ENCODE data around the gene RABGGTA. TPM values are rescaled to one million over a fixed set of nuclear protein-coding genes. Genes with fewer than 3 reads are reported as not detected.
"Not testable (repeated sequence)": the region's sequence is repeated elsewhere in the genome, so short reads cannot be mapped to it uniquely, and the experiment has no call there.

Gene RABGGTA
- polyA plus RNA-seq, 3 donors = 20.0 to 25.3 (median 23.5) TPM

DNA sequence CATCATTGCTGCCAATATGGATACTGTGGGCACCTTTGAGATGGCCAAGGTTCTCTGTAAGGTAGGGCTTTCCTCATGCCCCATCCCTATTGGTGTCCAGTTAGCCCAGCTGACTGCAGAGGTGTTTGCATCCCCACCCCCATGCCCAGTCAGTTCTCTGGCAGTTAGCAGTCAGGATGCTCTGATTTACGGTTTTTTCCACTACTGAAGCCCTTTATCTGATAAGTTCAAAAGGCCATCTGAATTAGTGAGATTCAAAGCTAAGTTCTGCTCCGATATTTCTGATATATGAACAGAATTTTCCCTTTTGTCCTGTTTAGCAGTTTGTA lies 37.9 kb downstream of the RABGGTA start:
- no peak for DNase-seq (ENCODE audit: extremely low read depth in 1 of 11, low read depth in 9 of 11, low spot score in 4 of 11)

DNA sequence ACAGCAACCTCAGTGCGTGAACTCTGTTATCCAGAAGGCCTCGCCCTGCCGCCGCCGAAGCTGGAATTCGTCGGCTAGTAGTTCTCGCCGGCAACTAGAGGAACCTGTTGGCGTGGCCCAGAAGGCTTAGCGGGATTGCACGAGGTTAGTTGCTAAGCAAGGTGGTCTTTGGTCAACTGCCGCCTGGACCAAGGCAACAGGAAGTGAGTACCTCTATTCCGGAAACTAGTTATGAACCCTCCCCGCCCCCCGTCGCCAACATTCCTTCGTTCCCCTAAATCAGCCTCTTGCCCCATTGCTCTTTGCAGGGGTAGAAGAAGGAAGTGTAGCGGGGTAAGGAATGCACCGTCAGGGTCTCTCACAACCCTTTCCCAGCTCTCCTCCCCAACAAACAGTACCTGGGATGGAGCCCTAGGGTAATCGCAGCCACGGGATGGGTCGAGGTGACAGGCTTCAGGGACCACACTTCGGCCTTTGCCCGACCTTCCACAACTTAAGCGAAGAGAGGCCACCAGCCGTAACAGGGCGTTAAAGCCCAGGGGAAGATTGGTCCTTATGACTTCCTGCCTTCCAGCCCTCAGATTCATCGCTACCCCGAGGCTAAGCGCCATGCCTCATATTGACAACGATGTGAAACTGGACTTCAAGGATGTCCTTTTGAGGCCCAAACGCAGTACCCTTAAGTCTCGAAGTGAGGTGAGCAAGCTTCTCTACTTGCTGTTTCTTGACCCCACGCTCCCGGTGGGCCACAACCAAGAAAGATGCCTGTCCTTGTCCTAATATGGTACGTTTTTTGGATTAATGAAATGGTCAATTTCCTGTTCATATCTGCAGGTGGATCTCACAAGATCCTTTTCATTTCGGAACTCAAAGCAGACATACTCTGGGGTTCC lies 38.5 kb downstream of the RABGGTA start, which contains the start of gene GMPR2:
Gene GMPR2 (plus strand): TSS at position 285 of the 893 bp plus-strand sequence. CDS start 325 bp downstream, at position 610.
- DNase-seq (ENCODE audit: extremely low read depth in 1 of 11, low read depth in 9 of 11, low spot score in 4 of 11) = peak in 1 of 11 donors; percentile 59

GRCh38 chr14:24232121-24232644 lies 39.2 kb downstream of the RABGGTA start, which contains the start of gene NEDD8:
Gene NEDD8 (minus strand): TSS chr14:24232367. CDS start chr14:24232267, 100 bp downstream.
- DNase-seq (ENCODE audit: extremely low read depth in 1 of 11, low read depth in 9 of 11, low spot score in 4 of 11) = peak; percentile 72 to 85 (median 83)

- no peak for DNase-seq (ENCODE audit: extremely low read depth in 1 of 11, low read depth in 9 of 11, low spot score in 4 of 11)
Measured at GRCh38 chr14:24231263-24232120, 39.9 kb downstream of the RABGGTA start.

DNA sequence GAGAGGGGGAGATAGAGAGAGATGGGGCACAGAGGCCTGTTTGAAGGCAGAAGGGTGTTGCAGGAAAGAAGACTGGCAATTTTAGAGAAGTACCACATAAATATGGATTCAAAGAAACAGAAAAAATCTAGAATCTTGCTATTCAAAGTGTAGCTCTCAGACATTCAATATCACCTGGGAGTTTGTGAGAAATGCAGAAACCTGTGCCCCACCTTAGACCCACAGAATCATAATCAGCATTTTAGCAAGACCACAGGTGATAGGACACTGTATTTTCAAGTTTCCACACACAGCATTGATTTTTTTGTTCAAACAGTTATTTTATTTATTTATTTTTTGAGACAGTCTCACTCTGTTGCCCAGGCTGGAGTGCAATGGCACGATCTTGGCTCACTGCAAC lies 42.5 kb downstream of the RABGGTA start:
- no peak for DNase-seq (ENCODE audit: extremely low read depth in 1 of 11, low read depth in 9 of 11, low spot score in 4 of 11)

GRCh38 chr14:24226473-24226872 lies 44.9 kb downstream of the RABGGTA start:
- no peak for DNase-seq (ENCODE audit: extremely low read depth in 1 of 11, low read depth in 9 of 11, low spot score in 4 of 11)

GRCh38 chr14:24224618-24225071 lies 46.8 kb downstream of the RABGGTA start:
- no peak for DNase-seq (ENCODE audit: extremely low read depth in 1 of 11, low read depth in 9 of 11, low spot score in 4 of 11)

- DNase-seq (ENCODE audit: extremely low read depth in 1 of 11, low read depth in 9 of 11, low spot score in 4 of 11) = not testable (repeated sequence)
Measured at GRCh38 chr14:24222987-24223386, 48.4 kb downstream of the RABGGTA start.

GRCh38 chr14:24219521-24219920 lies 51.9 kb downstream of the RABGGTA start:
- no peak for DNase-seq (ENCODE audit: extremely low read depth in 1 of 11, low read depth in 9 of 11, low spot score in 4 of 11)

- DNase-seq (ENCODE audit: extremely low read depth in 1 of 11, low read depth in 9 of 11, low spot score in 4 of 11) = no peak
Measured at GRCh38 chr14:24219080-24219479, 52.3 kb downstream of the RABGGTA start.

- DNase-seq (ENCODE audit: extremely low read depth in 1 of 11, low read depth in 9 of 11, low spot score in 4 of 11) = not testable (repeated sequence)
Measured at GRCh38 chr14:24216876-24217275, 54.5 kb downstream of the RABGGTA start.

GRCh38 chr14:24216345-24216699 lies 55.1 kb downstream of the RABGGTA start:
- no peak for DNase-seq (ENCODE audit: extremely low read depth in 1 of 11, low read depth in 9 of 11, low spot score in 4 of 11)

Other genes with a start within 250 kb of the RABGGTA start
- 1 to 10 TPM; 1.5 to 3.7 (median 2.7) TPM for gene CARMIL3, start 219.6 kb downstream of the RABGGTA start, polyA plus RNA-seq (ENCODE audit: insufficient read length in 3 of 3)
- gene CPNE6, start 200.0 kb downstream of the RABGGTA start, polyA plus RNA-seq (ENCODE audit: insufficient read length in 3 of 3) = not detected
- 10 to 100 TPM; 28.9 to 37.3 (median 34.4) TPM for gene PCK2, start 177.3 kb downstream of the RABGGTA start, polyA plus RNA-seq (ENCODE audit: insufficient read length in 3 of 3)
- gene DCAF11, start 156.8 kb downstream of the RABGGTA start, polyA plus RNA-seq (ENCODE audit: insufficient read length in 3 of 3) = 10 to 100 TPM; 72.3 to 85.0 (median 80.7) TPM
- gene NRL, start 156.6 kb downstream of the RABGGTA start, polyA plus RNA-seq (ENCODE audit: insufficient read length in 3 of 3) = 1 to 10 TPM; 1.5 to 2.7 (median 2.4) TPM
- gene FITM1, start 140.9 kb downstream of the RABGGTA start, polyA plus RNA-seq (ENCODE audit: insufficient read length in 3 of 3) = 1 to 10 TPM in 1 of 3 donors, under 1 TPM in 2; 0.56 to 1.6 (median 0.79) TPM
- 100 to 1,000 TPM; 198 to 220 (median 199) TPM for gene PSME1, start 135.4 kb downstream of the RABGGTA start, polyA plus RNA-seq (ENCODE audit: insufficient read length in 3 of 3)
- 10 to 100 TPM; 18.4 to 21.1 (median 20.2) TPM for gene EMC9, start 130.0 kb downstream of the RABGGTA start, polyA plus RNA-seq (ENCODE audit: insufficient read length in 3 of 3)
- gene PSME2, start 125.0 kb downstream of the RABGGTA start, polyA plus RNA-seq (ENCODE audit: insufficient read length in 3 of 3) = 100 to 1,000 TPM; 150 to 170 (median 152) TPM
- gene RNF31, start 124.1 kb downstream of the RABGGTA start, polyA plus RNA-seq (ENCODE audit: insufficient read length in 3 of 3) = 10 to 100 TPM; 45.5 to 59.5 (median 50.4) TPM
- 10 to 100 TPM; 56.3 to 66.1 (median 58.3) TPM for gene IRF9, start 110.3 kb downstream of the RABGGTA start, polyA plus RNA-seq (ENCODE audit: insufficient read length in 3 of 3)
- 10 to 100 TPM; 64.2 to 76.7 (median 67.2) TPM for gene REC8, start 99.5 kb downstream of the RABGGTA start, polyA plus RNA-seq (ENCODE audit: insufficient read length in 3 of 3)
- gene IPO4, start 82.8 kb downstream of the RABGGTA start, polyA plus RNA-seq (ENCODE audit: insufficient read length in 3 of 3) = 10 to 100 TPM; 32.8 to 42.1 (median 40.5) TPM
- 10 to 100 TPM; 36.6 to 50.8 (median 47.1) TPM for gene TM9SF1, start 76.2 kb downstream of the RABGGTA start, polyA plus RNA-seq (ENCODE audit: insufficient read length in 3 of 3)
- 10 to 100 TPM in 1 of 3 donors, 1 to 10 TPM in 2; 4.8 to 11.6 (median 6.8) TPM for gene TSSK4, start 65.9 kb downstream of the RABGGTA start, polyA plus RNA-seq (ENCODE audit: insufficient read length in 3 of 3)
- 10 to 100 TPM; 56.1 to 58.4 (median 56.9) TPM for gene CHMP4A, start 58.1 kb downstream of the RABGGTA start, polyA plus RNA-seq (ENCODE audit: insufficient read length in 3 of 3)
- gene MDP1, start 55.5 kb downstream of the RABGGTA start, polyA plus RNA-seq (ENCODE audit: insufficient read length in 3 of 3) = 10 to 100 TPM; 10.2 to 17.3 (median 13.5) TPM
- gene NEDD8, start 39.2 kb downstream of the RABGGTA start, polyA plus RNA-seq (ENCODE audit: insufficient read length in 3 of 3) = 100 to 1,000 TPM; 198 to 251 (median 250) TPM
- gene GMPR2, start 38.7 kb downstream of the RABGGTA start, polyA plus RNA-seq (ENCODE audit: insufficient read length in 3 of 3) = 100 to 1,000 TPM; 107 to 128 (median 115) TPM
- 10 to 100 TPM; 52.8 to 65.8 (median 61.6) TPM for gene TINF2, start 29.0 kb downstream of the RABGGTA start, polyA plus RNA-seq (ENCODE audit: insufficient read length in 3 of 3)
- 1 to 10 TPM; 1.6 to 2.1 (median 2.0) TPM for gene TGM1, start 8.4 kb downstream of the RABGGTA start, polyA plus RNA-seq (ENCODE audit: insufficient read length in 3 of 3)
- 10 to 100 TPM; 31.4 to 61.9 (median 37.9) TPM for gene DHRS1, start 28.2 kb upstream of the RABGGTA start, polyA plus RNA-seq (ENCODE audit: insufficient read length in 3 of 3)
- gene NOP9, start 28.3 kb upstream of the RABGGTA start, polyA plus RNA-seq (ENCODE audit: insufficient read length in 3 of 3) = 10 to 100 TPM; 25.8 to 28.5 (median 26.7) TPM
- 10 to 100 TPM; 24.6 to 28.8 (median 26.5) TPM for gene CIDEB, start 36.4 kb upstream of the RABGGTA start, polyA plus RNA-seq (ENCODE audit: insufficient read length in 3 of 3)
- gene LTB4R2, start 38.5 kb upstream of the RABGGTA start, polyA plus RNA-seq (ENCODE audit: insufficient read length in 3 of 3) = 1 to 10 TPM; 3.4 to 4.3 (median 3.7) TPM
- gene LTB4R, start 39.9 kb upstream of the RABGGTA start, polyA plus RNA-seq (ENCODE audit: insufficient read length in 3 of 3) = 1 to 10 TPM; 4.1 to 6.8 (median 5.6) TPM
- gene ADCY4, start 63.5 kb upstream of the RABGGTA start, polyA plus RNA-seq (ENCODE audit: insufficient read length in 3 of 3) = 10 to 100 TPM; 15.7 to 25.1 (median 21.6) TPM
- 1 to 10 TPM; 2.5 to 4.5 (median 3.1) TPM for gene RIPK3, start 68.4 kb upstream of the RABGGTA start, polyA plus RNA-seq (ENCODE audit: insufficient read length in 3 of 3)
- 10 to 100 TPM; 58.4 to 95.5 (median 74.1) TPM for gene NFATC4, start 96.6 kb upstream of the RABGGTA start, polyA plus RNA-seq (ENCODE audit: insufficient read length in 3 of 3)
- gene NYNRIN, start 127.4 kb upstream of the RABGGTA start, polyA plus RNA-seq (ENCODE audit: insufficient read length in 3 of 3) = 10 to 100 TPM; 47.5 to 60.0 (median 47.8) TPM
- 1 to 10 TPM; 2.9 to 3.5 (median 3.0) TPM for gene CBLN3, start 158.1 kb upstream of the RABGGTA start, polyA plus RNA-seq (ENCODE audit: insufficient read length in 3 of 3)
- 10 to 100 TPM; 44.8 to 51.6 (median 48.4) TPM for gene KHNYN, start 158.4 kb upstream of the RABGGTA start, polyA plus RNA-seq (ENCODE audit: insufficient read length in 3 of 3)
- gene SDR39U1, start 171.2 kb upstream of the RABGGTA start, polyA plus RNA-seq (ENCODE audit: insufficient read length in 3 of 3) = 10 to 100 TPM; 51.4 to 76.8 (median 69.5) TPM
- under 1 TPM; 0.19 to 0.53 (median 0.32) TPM for gene CMA1, start 236.7 kb upstream of the RABGGTA start, polyA plus RNA-seq (ENCODE audit: insufficient read length in 3 of 3)

Data from renal cortex interstitium (tissue), 11 donors.